Measurements from ENCODE around the gene LHX4.

Gene LHX4

DNA sequence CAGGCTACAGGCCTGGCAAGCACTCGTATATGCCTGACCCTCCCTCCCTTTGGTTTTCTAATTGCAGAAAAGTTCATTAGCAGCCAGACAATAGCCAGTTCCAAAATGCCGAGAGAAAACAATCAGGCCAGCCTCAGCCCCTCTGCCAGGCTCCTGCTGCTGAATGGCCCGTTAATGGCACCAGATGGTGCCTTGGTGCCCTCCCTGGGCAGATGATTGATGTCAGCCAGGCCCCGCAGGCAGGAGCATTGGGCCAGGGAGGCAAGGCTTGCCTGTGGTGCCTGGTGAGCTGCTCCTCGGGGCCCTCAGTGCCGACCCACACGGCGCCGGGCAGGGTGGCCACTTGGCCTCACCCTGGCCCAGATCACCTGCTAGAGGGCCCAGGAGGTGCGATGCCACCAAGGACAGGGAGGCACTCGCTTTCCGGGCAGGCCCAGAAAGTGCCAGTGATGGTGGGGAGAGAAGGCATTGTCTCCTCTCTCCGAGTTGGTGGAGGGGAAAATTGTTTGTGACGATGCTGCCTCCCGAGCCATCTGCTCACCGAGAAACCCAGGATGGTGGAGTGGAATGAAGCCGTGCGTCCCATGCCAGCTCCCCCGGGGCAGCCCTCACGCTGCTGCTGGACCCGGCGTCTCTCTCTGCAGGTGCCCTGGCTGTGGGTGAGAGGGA is 47.3 kb upstream of the LHX4 start:
- Histone ChIP-seq H3K4me1 (ENCODE audit: control insufficient read depth, low read length) (no peaks in the 10 kb centered on the region), H3K79me2 (ENCODE audit: control insufficient read depth, low read length) (no peaks in the 10 kb centered on the region), H3K27me3 (ENCODE audit: control insufficient read depth, low read length) (no peaks in the 10 kb centered on the region), H3K27ac (ENCODE audit: low read depth, low read length) (no peak overlapping the region), H3K36me3 (ENCODE audit: control insufficient read depth, low read length) (no peaks in the 10 kb centered on the region), H3F3A (ENCODE audit: control insufficient read depth, insufficient read depth) (no peaks in the 10 kb centered on the region), H3K4me2 (ENCODE audit: low read length) (no peak overlapping the region), H3K9me2 (replicated peaks; ENCODE audit: control insufficient read depth, low read length) (no peaks in the 10 kb centered on the region), H3K9me3 (ENCODE audit: control insufficient read depth, insufficient read depth, low read length) (no peaks in the 10 kb centered on the region), H3K4me3 (ENCODE audit: low read length) (no peak overlapping the region), H4K20me1 (ENCODE audit: control insufficient read depth, insufficient read depth, low read depth, low read length) (no peaks in the 10 kb centered on the region; the same call in 1 of the 2 replicates)
- TF ChIP-seq, protein P1, sequence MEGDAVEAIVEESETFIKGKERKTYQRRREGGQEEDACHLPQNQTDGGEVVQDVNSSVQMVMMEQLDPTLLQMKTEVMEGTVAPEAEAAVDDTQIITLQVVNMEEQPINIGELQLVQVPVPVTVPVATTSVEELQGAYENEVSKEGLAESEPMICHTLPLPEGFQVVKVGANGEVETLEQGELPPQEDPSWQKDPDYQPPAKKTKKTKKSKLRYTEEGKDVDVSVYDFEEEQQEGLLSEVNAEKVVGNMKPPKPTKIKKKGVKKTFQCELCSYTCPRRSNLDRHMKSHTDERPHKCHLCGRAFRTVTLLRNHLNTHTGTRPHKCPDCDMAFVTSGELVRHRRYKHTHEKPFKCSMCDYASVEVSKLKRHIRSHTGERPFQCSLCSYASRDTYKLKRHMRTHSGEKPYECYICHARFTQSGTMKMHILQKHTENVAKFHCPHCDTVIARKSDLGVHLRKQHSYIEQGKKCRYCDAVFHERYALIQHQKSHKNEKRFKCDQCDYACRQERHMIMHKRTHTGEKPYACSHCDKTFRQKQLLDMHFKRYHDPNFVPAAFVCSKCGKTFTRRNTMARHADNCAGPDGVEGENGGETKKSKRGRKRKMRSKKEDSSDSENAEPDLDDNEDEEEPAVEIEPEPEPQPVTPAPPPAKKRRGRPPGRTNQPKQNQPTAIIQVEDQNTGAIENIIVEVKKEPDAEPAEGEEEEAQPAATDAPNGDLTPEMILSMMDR (IDR thresholded peaks at IDR 0.05; ENCODE audit: low read depth, low read length, poor library complexity, severe bottlenecking): no peak
- no peak for TF ChIP-seq EZH2phosphoT487 (IDR thresholded peaks at IDR 0.05; ENCODE audit: borderline replicate concordance, low read length)

- no peak for TF ChIP-seq EZH2phosphoT487 (IDR thresholded peaks at IDR 0.05; ENCODE audit: borderline replicate concordance, low read length)
- TF ChIP-seq, protein P1 (IDR thresholded peaks at IDR 0.05; ENCODE audit: low read depth, low read length, poor library complexity, severe bottlenecking): no peak
- no peak overlapping the region for H3K4me3 ChIP-seq (ENCODE audit: low read length)
- no peaks in the 10 kb centered on the region for H3K27me3 ChIP-seq (ENCODE audit: control insufficient read depth, low read length)
- no peak overlapping the region for H3K4me2 ChIP-seq (ENCODE audit: low read length)
- H3K9me2 ChIP-seq (replicated peaks; ENCODE audit: control insufficient read depth, low read length): no peaks in the 10 kb centered on the region
- H3K79me2 ChIP-seq (ENCODE audit: control insufficient read depth, low read length): no peaks in the 10 kb centered on the region
- H3F3A ChIP-seq (ENCODE audit: control insufficient read depth, insufficient read depth): no peaks in the 10 kb centered on the region
- H3K27ac ChIP-seq (ENCODE audit: low read depth, low read length): no peak overlapping the region
- H4K20me1 ChIP-seq (ENCODE audit: control insufficient read depth, insufficient read depth, low read depth, low read length): no peaks in the 10 kb centered on the region; the same call in 1 of the 2 replicates
- no peaks in the 10 kb centered on the region for H3K36me3 ChIP-seq (ENCODE audit: control insufficient read depth, low read length)
- no peaks in the 10 kb centered on the region for H3K4me1 ChIP-seq (ENCODE audit: control insufficient read depth, low read length)
- H3K9me3 ChIP-seq (ENCODE audit: control insufficient read depth, insufficient read depth, low read length): no peaks in the 10 kb centered on the region
Observed at GRCh38 chr1:180183426-180183825, 46.6 kb upstream of the LHX4 start.

GRCh38 chr1:180184041-180184440 is 46.0 kb upstream of the LHX4 start:
- H3K27me3 ChIP-seq (ENCODE audit: control insufficient read depth, low read length): no peaks in the 10 kb centered on the region
- no peaks in the 10 kb centered on the region; the same call in 1 of the 2 replicates for H4K20me1 ChIP-seq (ENCODE audit: control insufficient read depth, insufficient read depth, low read depth, low read length)
- H3K4me1 ChIP-seq (ENCODE audit: control insufficient read depth, low read length): no peaks in the 10 kb centered on the region
- no peak overlapping the region for H3K27ac ChIP-seq (ENCODE audit: low read depth, low read length)
- H3K79me2 ChIP-seq (ENCODE audit: control insufficient read depth, low read length): no peaks in the 10 kb centered on the region
- H3K9me2 ChIP-seq (replicated peaks; ENCODE audit: control insufficient read depth, low read length): no peaks in the 10 kb centered on the region
- H3K9me3 ChIP-seq (ENCODE audit: control insufficient read depth, insufficient read depth, low read length): no peaks in the 10 kb centered on the region
- no peak overlapping the region for H3K4me2 ChIP-seq (ENCODE audit: low read length)
- no peak overlapping the region for H3K4me3 ChIP-seq (ENCODE audit: low read length)
- H3F3A ChIP-seq (ENCODE audit: control insufficient read depth, insufficient read depth): no peaks in the 10 kb centered on the region
- H3K36me3 ChIP-seq (ENCODE audit: control insufficient read depth, low read length): no peaks in the 10 kb centered on the region
- no peak for TF ChIP-seq EZH2phosphoT487 (IDR thresholded peaks at IDR 0.05; ENCODE audit: borderline replicate concordance, low read length)
- TF ChIP-seq, protein P1 (IDR thresholded peaks at IDR 0.05; ENCODE audit: low read depth, low read length, poor library complexity, severe bottlenecking): no peak

Measured in DOHH2 (cell line).